Type B pancreatic cell (in vitro differentiated cells): ENCODE measurements around the gene CPOX. TPM values are rescaled to one million over a fixed set of nuclear protein-coding genes. Genes with fewer than 3 reads are reported as not detected.
A peak's percentile ranks its signal among the peaks of the same experiment; 100 is the strongest.

ENCODE experiments used
- DNase-seq: peaks from one replicate; pipeline ENCODE4 v3.0.0; 2021; ENCODE audit warnings: mixed read lengths; ENCODE audit not compliant: unreplicated experiment; ENCODE audit errors: extremely low spot score
- H3K27ac Mint-ChIP-seq: 2 replicates; pipeline ENCODE4 v1.8.0; 2021; ENCODE audit warnings: mild to moderate bottlenecking, mixed read lengths
- H3K27me3 Mint-ChIP-seq: 2 replicates; pipeline ENCODE4 v1.8.0; 2021; ENCODE audit warnings: mixed read lengths
- H3K36me3 Mint-ChIP-seq: 2 replicates; pipeline ENCODE4 v1.8.0; 2021; ENCODE audit warnings: mixed read lengths
- H3K4me1 Mint-ChIP-seq: one replicate; pipeline ENCODE4 v1.8.0; 2021; ENCODE audit warnings: mixed read lengths; ENCODE audit not compliant: unreplicated experiment
- H3K4me3 Mint-ChIP-seq: 2 replicates; pipeline ENCODE4 v1.8.0; 2021; ENCODE audit warnings: mild to moderate bottlenecking, mixed read lengths
- H3K9me3 Mint-ChIP-seq: 2 replicates; pipeline ENCODE4 v1.8.0; 2021; ENCODE audit warnings: mixed read lengths
- CTCF ChIP-seq: fragments of 200-600 bp; sonication (generic); conservative IDR thresholded peaks from 2 replicates; pipeline ENCODE4 v1.5.0; 2021; ENCODE audit warnings: antibody characterized with exemption, mild to moderate bottlenecking
- total RNA-seq: library from RNA; stranded (reverse); gene quantifications from 2 replicates; pipeline ENCODE4 v1.2.1, GENCODE V29; 2021; ENCODE audit warnings: low replicate concordance

The CPOX gene
- total RNA-seq, 1 donor from 2014 or later, result 24.6 TPM

DNA sequence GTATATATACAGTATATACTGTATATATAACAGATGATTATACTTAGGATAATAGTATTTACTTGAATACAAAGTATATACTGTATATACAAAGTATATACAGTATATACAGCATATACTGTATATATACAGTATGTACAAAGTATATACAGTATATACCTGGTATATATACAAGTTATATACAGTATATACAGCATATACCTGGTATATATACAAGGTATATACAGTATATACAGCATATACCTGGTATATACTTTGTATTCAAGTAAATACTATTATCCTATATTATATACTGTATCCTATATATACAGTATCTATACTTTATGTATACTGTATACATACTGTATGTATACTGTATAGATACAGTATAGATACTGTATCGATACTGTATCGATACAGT, 14.6 kb upstream of the CPOX start:
- Mint-ChIP-seq H3K4me1 (no peaks in the 10 kb centered on the region), H3K4me3 (no peak overlapping the region), H3K36me3 (no peaks in the 10 kb centered on the region), H3K27me3 (no peaks in the 10 kb centered on the region), H3K9me3 (peaks cover 12% of the 10 kb centered on the region), H3K27ac (no peak overlapping the region)
- TF ChIP-seq CTCF, result no peak
- DNase-seq, result no peak

DNA sequence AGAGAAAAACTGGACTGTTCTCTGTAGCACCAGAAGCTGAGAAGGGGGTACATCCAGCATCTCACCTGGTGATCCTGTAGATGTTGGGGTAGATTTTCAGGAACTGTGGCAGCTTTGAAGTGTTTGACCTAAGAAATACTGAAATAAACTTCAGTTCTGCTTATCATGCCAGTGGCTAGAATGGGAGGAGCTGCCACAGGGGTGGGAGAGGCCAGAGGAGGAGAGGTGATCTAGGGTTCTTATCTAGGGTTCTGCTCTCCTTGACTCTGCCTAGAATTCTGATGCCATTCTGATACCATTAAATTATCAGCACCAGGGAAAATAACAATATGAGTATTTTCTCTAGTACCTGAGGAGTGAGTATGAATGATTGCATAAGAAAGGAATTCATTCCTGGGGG, 10.2 kb upstream of the CPOX start:
- H3K9me3 Mint-ChIP-seq, result peaks cover 7% of the 10 kb centered on the region
- H3K27me3 Mint-ChIP-seq, result no peaks in the 10 kb centered on the region
- H3K4me1 Mint-ChIP-seq, result no peaks in the 10 kb centered on the region
- no peak overlapping the region for H3K4me3 Mint-ChIP-seq
- no peak for DNase-seq
- TF ChIP-seq CTCF, result no peak
- H3K36me3 Mint-ChIP-seq, result no peaks in the 10 kb centered on the region
- no peak overlapping the region for H3K27ac Mint-ChIP-seq

DNA sequence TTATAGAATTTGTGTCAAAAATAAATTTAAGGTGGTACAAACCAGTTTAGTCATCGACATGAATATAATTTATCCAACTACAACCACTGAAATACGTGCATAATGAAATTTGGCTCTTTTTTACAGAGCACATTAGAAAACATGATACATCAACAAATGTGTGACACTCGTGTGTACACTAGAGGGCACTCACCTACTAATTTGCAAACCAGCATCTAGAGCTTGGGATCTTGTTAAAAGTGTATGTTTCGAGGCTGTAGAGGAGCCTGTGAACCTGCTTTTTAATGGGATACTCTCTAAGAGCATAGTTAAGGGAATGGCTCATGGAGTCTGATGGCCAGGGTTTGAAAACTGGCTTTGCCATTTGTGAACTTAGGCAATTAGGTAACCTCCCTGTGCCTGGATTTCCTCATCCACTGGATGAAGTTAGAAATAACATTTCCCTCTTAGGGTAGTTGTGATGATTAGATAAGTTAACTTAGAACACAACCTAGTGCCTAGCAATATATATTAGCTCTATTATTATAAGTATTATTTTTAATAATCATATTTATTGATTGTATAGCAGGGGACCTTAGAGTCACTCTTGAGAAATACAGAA, 8.8 kb upstream of the CPOX start:
- no peak overlapping the region for H3K4me3 Mint-ChIP-seq
- H3K27me3 Mint-ChIP-seq, result no peaks in the 10 kb centered on the region
- no peak for DNase-seq
- no peak overlapping the region for H3K27ac Mint-ChIP-seq
- peak; percentile 88 for TF ChIP-seq CTCF
- peaks cover 4% of the 10 kb centered on the region for H3K9me3 Mint-ChIP-seq
- H3K4me1 Mint-ChIP-seq, result no peaks in the 10 kb centered on the region
- no peaks in the 10 kb centered on the region for H3K36me3 Mint-ChIP-seq

GRCh38 chr3:98601180-98601579, 7.8 kb upstream of the CPOX start:
- no peaks in the 10 kb centered on the region for H3K36me3 Mint-ChIP-seq
- no peak overlapping the region for H3K27ac Mint-ChIP-seq
- H3K27me3 Mint-ChIP-seq, result no peaks in the 10 kb centered on the region
- TF ChIP-seq CTCF, result no peak
- no peaks in the 10 kb centered on the region for H3K4me1 Mint-ChIP-seq
- DNase-seq, result no peak
- peaks cover 4% of the 10 kb centered on the region for H3K9me3 Mint-ChIP-seq
- H3K4me3 Mint-ChIP-seq, result no peak overlapping the region

DNA sequence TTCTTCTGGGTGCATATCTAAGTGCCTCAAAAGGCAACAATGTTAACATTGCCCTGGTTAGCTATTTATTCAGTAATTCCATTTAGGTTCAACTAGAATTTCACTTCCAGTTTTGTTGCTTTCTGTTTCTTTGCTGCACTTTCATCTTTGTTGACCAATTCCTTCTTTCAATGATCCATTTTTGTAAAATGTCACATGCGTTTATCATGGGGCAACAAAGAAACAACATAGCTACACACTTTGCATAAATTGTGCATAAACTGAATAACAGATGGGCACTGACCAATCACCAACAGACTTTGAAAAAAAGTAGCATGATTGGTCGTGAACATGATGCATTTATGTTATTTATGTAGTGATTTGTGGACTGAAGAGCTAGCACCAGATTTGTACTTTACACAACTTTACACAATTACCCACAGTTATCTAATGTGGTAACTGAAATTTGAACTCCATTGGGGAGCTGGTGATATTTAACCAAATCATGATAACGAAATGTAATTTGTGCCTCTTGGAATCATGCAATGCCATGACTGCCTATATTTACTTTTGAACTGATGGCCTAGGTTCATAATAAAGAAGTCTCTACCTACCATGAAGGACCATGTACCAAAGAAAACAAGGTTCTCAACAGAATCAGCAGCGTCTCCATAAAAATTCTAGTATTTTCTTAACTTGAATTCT, 7.1 kb upstream of the CPOX start:
- peaks cover 4% of the 10 kb centered on the region for H3K9me3 Mint-ChIP-seq
- no peaks in the 10 kb centered on the region for H3K4me1 Mint-ChIP-seq
- no peak overlapping the region for H3K4me3 Mint-ChIP-seq
- no peak for DNase-seq
- no peaks in the 10 kb centered on the region for H3K36me3 Mint-ChIP-seq
- no peaks in the 10 kb centered on the region for H3K27me3 Mint-ChIP-seq
- no peak for TF ChIP-seq CTCF
- H3K27ac Mint-ChIP-seq, result no peak overlapping the region
